NCI-H1092 treated with DMSO at 0.1 percent for 48 hours (cell line): ENCODE measurements around the gene AADACL4.
A peak's percentile ranks its signal among the peaks of the same experiment; 100 is the strongest.

Source experiments
- DNase-seq: peaks from one replicate; lab custom pipeline; 2025; lab: John Stamatoyannopoulos, UW

AADACL4 gene

DNA sequence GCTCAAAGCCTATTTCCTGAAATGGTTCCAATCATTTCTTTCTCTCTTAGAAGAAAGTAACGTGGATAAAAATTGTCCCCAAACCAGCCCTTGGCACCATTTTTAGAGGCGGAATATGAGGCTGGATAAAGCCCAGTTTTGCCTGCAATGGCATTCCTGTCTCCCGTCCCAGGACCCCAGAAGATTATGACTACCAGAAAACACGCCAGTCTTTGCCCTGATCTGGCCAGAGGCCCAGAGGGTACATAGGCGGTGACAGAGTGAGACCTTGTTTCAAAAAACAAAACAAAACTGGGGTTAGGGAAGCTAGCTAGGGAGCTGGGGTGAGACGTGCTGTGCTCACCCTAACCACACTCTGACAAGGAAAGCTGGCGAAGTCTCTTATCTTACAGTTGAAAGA, at the start of gene AADACL4:
Gene AADACL4, plus strand, starts transcription at position 301 of the 400 bp plus-strand sequence. CDS start 462 bp downstream, outside the sequence.
- no peak for DNase-seq

GRCh38 chr1:12594490-12594889, 49.4 kb upstream of the AADACL4 start:
- DNase-seq, result no peak

DNA sequence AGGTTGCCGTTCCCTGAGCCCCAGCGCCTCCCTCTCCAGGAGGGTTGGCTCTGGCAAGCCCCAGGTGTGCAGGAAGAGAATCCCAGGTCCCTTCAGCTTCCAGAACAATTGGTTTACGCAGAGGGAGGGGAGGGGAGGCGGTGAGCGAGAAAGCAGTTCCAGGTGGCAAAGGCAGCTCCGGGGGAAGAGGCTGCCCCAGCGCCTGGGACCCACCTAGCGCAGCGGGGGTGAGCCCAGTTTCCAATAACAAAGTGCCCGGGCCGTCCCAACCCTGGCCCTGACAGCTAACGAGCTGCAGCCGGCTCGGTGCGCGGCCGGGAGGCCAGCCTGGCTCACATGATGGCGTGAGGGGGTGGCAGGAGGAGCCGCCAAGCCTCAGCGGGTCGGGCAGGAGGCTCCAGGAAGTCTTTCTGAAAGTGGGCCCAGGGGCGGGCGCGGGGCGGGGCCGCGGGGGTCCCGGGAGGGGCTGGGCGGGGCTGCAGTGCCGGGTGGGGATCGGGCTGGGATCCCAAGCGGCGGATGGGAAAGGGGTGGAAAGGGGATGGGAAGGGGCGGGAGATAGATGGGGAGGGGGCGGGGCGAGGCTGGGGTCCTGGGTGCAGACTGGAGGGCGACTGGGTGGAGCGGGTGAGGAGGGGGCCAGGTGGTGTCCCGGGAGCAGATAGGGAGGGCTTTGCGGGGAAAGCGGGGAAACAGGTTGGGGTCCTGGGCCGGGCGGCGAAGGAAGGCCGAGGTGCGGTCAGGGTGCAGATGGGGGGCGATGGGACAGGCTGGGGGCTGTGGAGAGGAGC, 48.7 kb upstream of the AADACL4 start:
- no peak for DNase-seq

DNA sequence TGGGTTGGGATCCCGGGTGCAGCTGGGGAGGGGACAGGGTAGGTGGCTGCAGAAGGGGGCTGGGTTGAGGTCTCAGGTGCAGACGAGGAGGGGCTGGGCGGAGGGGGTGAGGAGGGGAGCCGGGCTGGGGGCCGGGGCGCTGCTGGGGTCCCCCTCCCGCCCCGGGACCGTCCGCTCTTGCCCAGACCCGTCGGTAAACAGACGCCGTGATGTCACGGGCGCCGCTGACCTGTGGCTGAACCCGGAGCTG, 48.2 kb upstream of the AADACL4 start:
- no peak for DNase-seq

- peak; percentile 43 for DNase-seq
Observed at GRCh38 chr1:12596007-12596821, 47.7 kb upstream of the AADACL4 start.

DNA sequence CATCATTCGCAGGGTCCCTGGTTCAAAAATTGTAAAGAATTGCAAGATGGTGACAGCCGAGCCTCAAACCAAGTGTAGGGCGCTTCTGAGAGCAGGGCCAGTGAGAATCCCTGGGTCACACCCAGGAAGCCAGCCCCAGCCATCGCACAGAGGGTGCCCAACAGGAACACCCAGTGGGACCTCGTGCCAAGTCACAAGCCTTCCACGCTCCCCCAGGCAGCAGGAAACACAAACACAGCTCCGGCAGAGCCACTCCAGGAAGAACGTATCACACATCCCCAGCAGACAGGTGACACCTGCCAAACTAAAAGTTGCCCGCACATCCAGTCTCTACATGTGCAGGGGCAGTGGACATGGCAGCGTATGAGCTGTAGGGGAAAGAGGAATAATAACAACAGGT, 46.1 kb upstream of the AADACL4 start:
- peak; percentile 19 for DNase-seq

DNA sequence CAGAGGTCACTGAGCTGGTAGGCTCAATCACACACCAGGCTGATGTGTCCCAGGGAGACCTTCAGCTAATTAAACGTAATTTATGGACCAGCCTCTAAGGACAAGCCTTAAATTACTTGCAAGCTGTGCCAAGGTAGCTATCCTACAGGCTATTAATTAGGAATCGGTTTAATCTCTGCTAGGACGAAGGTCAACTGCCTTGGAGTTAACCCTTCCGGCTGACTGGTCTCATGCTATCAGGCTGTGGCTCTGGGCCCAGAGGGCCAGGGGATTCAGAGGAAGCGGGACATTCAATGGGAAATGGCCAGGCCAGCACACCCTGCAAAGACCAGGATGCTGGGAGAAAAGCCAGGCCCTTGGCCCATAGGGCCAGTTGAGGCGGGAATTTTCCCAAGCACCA, 44.9 kb upstream of the AADACL4 start:
- no peak for DNase-seq

- no peak for DNase-seq
Observed at GRCh38 chr1:12599657-12600056, 44.2 kb upstream of the AADACL4 start.

DNA sequence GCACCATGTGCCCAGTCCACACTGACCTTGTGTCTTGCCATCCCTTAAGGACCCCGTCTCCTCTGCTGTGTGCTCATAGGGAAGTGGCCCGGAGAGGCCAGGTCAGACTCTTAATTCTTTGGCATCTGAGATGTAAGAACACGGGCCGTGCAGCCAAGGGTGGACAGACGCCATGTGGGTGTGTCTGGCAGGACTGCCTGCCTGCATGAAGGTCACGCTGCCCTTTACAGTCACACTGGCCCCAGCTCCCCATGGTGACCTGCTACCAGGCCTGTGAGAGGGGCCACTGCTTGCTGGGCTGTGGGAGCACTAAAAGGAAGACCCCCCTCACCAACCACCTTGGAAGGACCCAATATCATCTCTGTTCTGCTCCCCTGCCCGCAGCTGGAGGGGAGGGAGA, 43.5 kb upstream of the AADACL4 start:
- DNase-seq, result no peak

- no peak for DNase-seq
Observed at GRCh38 chr1:12600880-12601633, 42.8 kb upstream of the AADACL4 start.

GRCh38 chr1:12601700-12602658, 41.9 kb upstream of the AADACL4 start:
- no peak for DNase-seq

DNA sequence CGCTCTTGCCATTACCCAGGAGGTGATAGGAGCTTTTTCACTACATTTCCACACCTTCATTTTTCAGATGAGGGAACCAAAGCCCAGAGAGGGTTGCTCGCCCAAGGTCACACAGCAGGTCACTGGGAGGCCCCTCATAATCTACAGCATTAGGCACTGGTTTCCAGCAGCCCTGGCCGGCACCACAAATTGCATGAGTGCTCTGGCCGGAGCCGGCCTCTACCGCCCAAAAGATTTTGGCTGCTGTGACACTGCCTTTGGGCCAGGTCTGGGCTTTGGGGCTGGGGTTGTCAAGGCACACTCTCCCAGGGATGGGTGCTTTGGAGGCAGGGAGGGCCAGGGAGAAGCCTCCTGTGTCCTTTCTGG, 41.2 kb upstream of the AADACL4 start:
- no peak for DNase-seq

DNA sequence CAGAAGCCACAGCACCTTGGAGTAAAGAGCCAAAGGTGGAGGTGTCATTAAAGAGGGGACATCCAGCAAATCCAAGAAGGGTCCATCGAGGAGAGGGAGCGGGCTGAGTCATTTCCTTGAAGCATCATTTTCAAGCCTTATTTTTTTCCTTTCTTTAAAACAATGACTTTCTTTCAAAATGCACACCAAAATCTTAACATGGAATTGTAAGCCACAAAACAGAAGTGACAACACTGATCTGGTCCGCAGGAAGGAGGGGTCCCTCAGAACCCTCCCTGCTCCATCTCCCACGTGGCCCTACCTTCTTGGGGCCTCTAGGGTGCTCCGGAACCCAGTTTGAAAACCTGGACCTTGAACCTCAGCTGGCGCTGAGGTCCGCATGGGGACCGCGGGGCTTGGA, 40.7 kb upstream of the AADACL4 start:
- DNase-seq, result no peak

DNA sequence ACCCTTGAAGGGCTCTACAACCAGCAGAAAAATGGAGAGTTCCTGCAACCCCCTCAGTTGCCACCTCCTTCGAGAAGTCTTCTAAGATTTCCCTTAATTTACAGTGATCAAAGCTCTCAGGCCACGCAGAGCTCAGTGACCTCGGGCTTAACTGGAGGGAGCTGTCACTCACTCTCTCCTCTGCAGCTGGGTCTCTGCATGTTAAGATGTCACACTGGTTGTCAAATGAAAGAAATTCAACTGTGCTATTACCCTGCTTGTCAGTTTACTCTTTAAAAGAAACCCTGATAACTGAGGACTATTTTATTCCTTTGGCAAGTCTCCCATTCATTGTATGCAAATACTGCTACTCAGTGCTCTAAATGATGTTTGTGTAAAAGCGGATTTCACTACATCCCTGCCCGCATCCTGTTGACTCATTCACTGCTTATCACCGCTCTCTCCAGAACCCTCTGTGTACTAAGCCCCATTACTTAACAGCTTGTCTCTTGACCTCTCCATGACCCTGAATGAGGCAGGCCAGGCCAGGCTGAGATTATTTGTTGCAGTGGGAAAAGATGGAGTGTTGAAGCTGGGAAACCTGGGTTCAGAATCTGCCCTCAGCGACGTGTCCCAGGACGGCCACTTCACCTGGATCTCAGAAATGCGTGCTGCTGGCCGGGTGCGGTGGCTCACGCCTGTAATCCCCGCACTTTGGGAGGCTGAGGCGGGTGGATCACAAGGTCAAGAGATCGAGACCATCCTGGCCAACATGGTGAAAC, 39.6 kb upstream of the AADACL4 start:
- peak; percentile 43 for DNase-seq

- no peak for DNase-seq
Observed at GRCh38 chr1:12604986-12605385, 38.9 kb upstream of the AADACL4 start.

GRCh38 chr1:12607263-12607662, 36.6 kb upstream of the AADACL4 start:
- no peak for DNase-seq

GRCh38 chr1:12608311-12608957, 35.5 kb upstream of the AADACL4 start:
- no peak for DNase-seq

GRCh38 chr1:12609469-12610003, 34.3 kb upstream of the AADACL4 start:
- DNase-seq, result no peak

- no peak for DNase-seq
Observed at GRCh38 chr1:12610305-12610935, 33.5 kb upstream of the AADACL4 start.

DNA sequence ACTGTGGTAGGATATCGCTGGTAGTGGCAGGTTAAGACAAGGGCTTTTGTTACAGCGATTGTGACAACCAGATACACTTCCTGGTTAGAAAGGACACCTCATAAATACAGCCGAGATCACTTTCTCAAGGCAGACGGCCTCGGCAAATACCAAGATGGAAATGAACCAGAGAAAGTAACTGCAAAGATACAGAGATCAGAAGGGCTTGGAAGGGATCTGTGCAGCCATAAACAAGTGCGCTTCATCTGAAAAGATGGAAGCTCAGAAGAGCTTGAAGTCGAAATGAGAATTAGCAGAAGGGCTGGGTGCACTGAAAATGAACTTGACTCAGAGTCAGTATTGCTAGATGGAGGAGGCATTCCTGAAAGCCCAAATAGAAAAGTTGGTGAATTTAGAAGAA, 32.9 kb upstream of the AADACL4 start:
- DNase-seq, result no peak
